GM19099 (cell line): ENCODE data around the gene CSRNP2.
A peak's percentile ranks its signal among the peaks of the same experiment; 100 is the strongest.

Experiments
- POLR2A ChIP-seq: IDR thresholded peaks from 3 replicates; pipeline ENCODE4 v1.6.1; 2011; ENCODE audit warnings: low read depth; ENCODE audit not compliant: insufficient read length; ENCODE audit errors: extremely low read depth

CSRNP2 gene

GRCh38 chr12:51087818-51088217 lies 4.4 kb upstream of the CSRNP2 start:
- no peak for TF ChIP-seq POLR2A

- TF ChIP-seq POLR2A: no peak
Observed at GRCh38 chr12:51086933-51087332, 3.5 kb upstream of the CSRNP2 start.

GRCh38 chr12:51085757-51086156 lies 2.4 kb upstream of the CSRNP2 start:
- no peak for TF ChIP-seq POLR2A

GRCh38 chr12:51082561-51083125 lies 753 bp downstream of the CSRNP2 start:
- no peak for TF ChIP-seq POLR2A

GRCh38 chr12:51081421-51081820 lies 2.0 kb downstream of the CSRNP2 start:
- TF ChIP-seq POLR2A: no peak

- TF ChIP-seq POLR2A: no peak
Observed at GRCh38 chr12:51080136-51080535, 3.3 kb downstream of the CSRNP2 start.

GRCh38 chr12:51077930-51078329 lies 5.5 kb downstream of the CSRNP2 start:
- no peak for TF ChIP-seq POLR2A

GRCh38 chr12:51076236-51076930 lies 7.0 kb downstream of the CSRNP2 start:
- no peak for TF ChIP-seq POLR2A

- TF ChIP-seq POLR2A: no peak
Observed at GRCh38 chr12:51075390-51075789, 8.0 kb downstream of the CSRNP2 start.

GRCh38 chr12:51071663-51072062 lies 11.7 kb downstream of the CSRNP2 start:
- TF ChIP-seq POLR2A: no peak

- TF ChIP-seq POLR2A: no peak
Observed at GRCh38 chr12:51070004-51070403, 13.4 kb downstream of the CSRNP2 start.

GRCh38 chr12:51067771-51068170 lies 15.6 kb downstream of the CSRNP2 start:
- no peak for TF ChIP-seq POLR2A

- no peak for TF ChIP-seq POLR2A
Observed at GRCh38 chr12:51067229-51067628, 16.2 kb downstream of the CSRNP2 start.

GRCh38 chr12:51065530-51065929 lies 17.9 kb downstream of the CSRNP2 start:
- TF ChIP-seq POLR2A: no peak

GRCh38 chr12:51062631-51063397 lies 20.6 kb downstream of the CSRNP2 start:
- TF ChIP-seq POLR2A: peak; percentile 12

- TF ChIP-seq POLR2A: no peak
Observed at GRCh38 chr12:51059086-51059485, 24.3 kb downstream of the CSRNP2 start.
